HCT116 (cell line): ENCODE data around the gene PSTPIP1. TPM values are rescaled to one million over a fixed set of nuclear protein-coding genes. Genes with fewer than 3 reads are reported as not detected.

Source experiments
- ATAC-seq: fragments of 200-7000 bp; cut with Tn5 transposase; 2 replicates; pipeline ENCODE4 v1.9.1; 2020; ENCODE audit warnings: mild to moderate bottlenecking, moderate library complexity
- BruUV-seq: library from RNA; stranded (reverse); fragments of 400-500 nt; replicated peaks from 2 replicates; lab custom pipeline; 2021; lab: Mats Ljungman, UMichigan
- CTCF ChIA-PET: fragments of 300-600 bp; sonication (Branson Sonifier 250); formaldehyde crosslinking; loops from one replicate; lab custom pipeline; 2021; ENCODE audit warnings: antibody characterized with exemption; lab: Charles Lee
- POLR2A ChIA-PET: fragments of 300-600, 350-600 bp; sonication (Branson Sonifier 250); formaldehyde crosslinking; loops from one replicate; lab custom pipeline; 2021; ENCODE audit warnings: antibody characterized with exemption; lab: Charles Lee
- RAD21 ChIA-PET, 2 experiments: fragments of 300-600 bp; sonication (Branson Sonifier 250); formaldehyde crosslinking; loops; one replicate each; lab custom pipeline; 2023; ENCODE audit warnings: low total read pairs in 2 of 2; ENCODE audit not compliant: uncharacterized antibody in 2 of 2, unreplicated experiment in 2 of 2, low non-redundant PET in 1 of 2; lab: Charles Lee
- DNase-seq: peaks from one replicate; pipeline ENCODE4 v3.0.0-alpha.2; 2010; ENCODE audit warnings: low read depth, low spot score
- H2AFZ ChIP-seq: fragments of 200-600 bp; shearing (Covaris generic), sonication (generic); 2 replicates; pipeline ENCODE4 v1.6.1; 2017; ENCODE audit warnings: low read depth, mixed run types, mixed read lengths, antibody characterized with exemption, low read length; ENCODE audit not compliant: poor library complexity, severe bottlenecking
- H3K27ac ChIP-seq: 2 replicates; pipeline ENCODE4 v1.5.1; 2012; ENCODE audit warnings: low read depth, low read length
- H3K27me3 ChIP-seq: fragments of 200-600 bp; sonication (generic); 2 replicates; pipeline ENCODE4 v1.6.1; 2016; ENCODE audit warnings: mixed run types, low read length, mixed read lengths; ENCODE audit not compliant: insufficient read depth
- H3K36me3 ChIP-seq, 2 experiments: fragments of 200-500 bp in 1 of 2; fragments of 200-600 bp in 1 of 2; sonication (Bioruptor generic) in 1 of 2; sonication (generic) in 1 of 2; 2 replicates each; pipeline versions ENCODE4 v1.5.1 to v1.6.1; 2014 to 2016; ENCODE audit warnings: low read length in 2 of 2, inconsistent platforms in 1 of 2, mixed read lengths in 1 of 2, mixed run types in 1 of 2; ENCODE audit not compliant: insufficient read depth in 2 of 2, control insufficient read depth in 1 of 2
- H3K4me1 ChIP-seq, 2 experiments: fragments of 200-600 bp in 1 of 2; sonication (generic) in 1 of 2; 2 replicates each; pipeline versions ENCODE4 v1.5.1 to v1.6.1; 2012 to 2017; ENCODE audit warnings: low read length in 2 of 2, inconsistent platforms in 1 of 2, mild to moderate bottlenecking in 1 of 2, mixed read lengths in 1 of 2, mixed run types in 1 of 2, moderate library complexity in 1 of 2; ENCODE audit not compliant: insufficient read depth in 2 of 2, control insufficient read depth in 1 of 2
- H3K4me2 ChIP-seq: fragments of 200-600 bp; sonication (generic); 2 replicates; pipeline ENCODE4 v1.6.1; 2017; ENCODE audit warnings: mixed run types, low read length, mixed read lengths
- H3K4me3 ChIP-seq, 2 experiments: fragments of 200-600 bp in 1 of 2; sonication (generic) in 1 of 2; replicated peaks in 1 of 2; 2 replicates each; pipeline ENCODE4 v1.5.1; 2011 to 2016; ENCODE audit warnings: low read length in 2 of 2, control low read depth in 1 of 2, low read depth in 1 of 2, mild to moderate bottlenecking in 1 of 2, mixed read lengths in 1 of 2, mixed run types in 1 of 2
- H3K79me2 ChIP-seq: fragments of 200-600 bp; sonication (generic); 2 replicates; pipeline ENCODE4 v1.6.1; 2017; ENCODE audit warnings: mild to moderate bottlenecking, mixed run types, low read length, moderate library complexity, mixed read lengths; ENCODE audit not compliant: insufficient read depth
- H3K9ac ChIP-seq: fragments of 200-600 bp; sonication (generic); 2 replicates; pipeline ENCODE4 v1.6.1; 2016; ENCODE audit warnings: low read length, mixed read lengths
- H3K9me2 ChIP-seq: fragments of 200-600 bp; sonication (generic), shearing (Covaris generic); 2 replicates; pipeline ENCODE4 v1.6.1; 2017; ENCODE audit warnings: mixed run types, mild to moderate bottlenecking, moderate library complexity; ENCODE audit not compliant: insufficient read depth
- H3K9me3 ChIP-seq, 2 experiments: fragments of 200-500 bp in 1 of 2; fragments of 200-600 bp in 1 of 2; sonication (Bioruptor generic) in 1 of 2; sonication (generic) in 1 of 2; 2 replicates each; pipeline ENCODE4 v1.6.1; 2014 to 2017; ENCODE audit warnings: low read length in 2 of 2, mixed read lengths in 2 of 2, inconsistent platforms in 1 of 2, low read depth in 1 of 2, mild to moderate bottlenecking in 1 of 2, mixed run types in 1 of 2, moderate library complexity in 1 of 2; ENCODE audit not compliant: control insufficient read depth in 1 of 2, insufficient read depth in 1 of 2
- H4K20me1 ChIP-seq: fragments of 200-600 bp; sonication (generic), shearing (Covaris generic); 2 replicates; pipeline ENCODE4 v1.6.1; 2017; ENCODE audit warnings: mixed run types, mild to moderate bottlenecking, moderate library complexity; ENCODE audit not compliant: insufficient read depth
- ATF3 ChIP-seq: IDR thresholded peaks from 2 replicates; pipeline ENCODE4 v1.6.1; 2012
- CBX3 ChIP-seq: IDR thresholded peaks from 2 replicates; pipeline ENCODE4 v1.6.1; 2012; ENCODE audit warnings: low read depth
- CTCF ChIP-seq, 3 experiments: fragments of 200-600 bp in 1 of 3; sonication (generic) in 1 of 3; IDR thresholded peaks in 2 of 3; conservative IDR thresholded peaks in 1 of 3; 2 replicates each; pipeline ENCODE4 v1.5.1; 2012 to 2017; ENCODE audit warnings: low read depth in 2 of 3, low read length in 2 of 3, antibody characterized with exemption in 1 of 3, borderline replicate concordance in 1 of 3, control low read depth in 1 of 3, mild to moderate bottlenecking in 1 of 3, mixed read lengths in 1 of 3, mixed run types in 1 of 3, moderate library complexity in 1 of 3; ENCODE audit not compliant: insufficient read depth in 1 of 3
- EGR1 ChIP-seq: IDR thresholded peaks from 2 replicates; pipeline ENCODE4 v1.6.1; 2012; ENCODE audit warnings: low read depth
- EZH2 ChIP-seq: fragments of 200-600 bp; sonication (generic); IDR thresholded peaks from 2 replicates; pipeline ENCODE4 v1.6.1; 2017; ENCODE audit warnings: antibody characterized with exemption, mixed run types
- EZH2phosphoT487 ChIP-seq: fragments of 200-600 bp; IDR thresholded peaks from 2 replicates; pipeline ENCODE4 v1.6.1; 2018; ENCODE audit warnings: antibody characterized with exemption, borderline replicate concordance
- MAX ChIP-seq: IDR thresholded peaks from 2 replicates; pipeline ENCODE4 v1.6.1; 2012
- POLR2A ChIP-seq: IDR thresholded peaks from 2 replicates; pipeline ENCODE4 v1.7.0; 2011; ENCODE audit warnings: borderline replicate concordance; ENCODE audit not compliant: insufficient read depth, insufficient read length; ENCODE audit errors: extremely low read depth
- POLR2AphosphoS5 ChIP-seq: IDR thresholded peaks from 2 replicates; pipeline ENCODE4 v1.6.1; 2011; ENCODE audit warnings: mild to moderate bottlenecking, low read depth, low read length, moderate library complexity
- RAD21 ChIP-seq: IDR thresholded peaks from 2 replicates; pipeline ENCODE4 v1.6.1; 2012; ENCODE audit warnings: low read depth, mild to moderate bottlenecking
- SP1 ChIP-seq: IDR thresholded peaks from 2 replicates; pipeline ENCODE4 v1.6.1; 2012; ENCODE audit warnings: low read depth
- SRF ChIP-seq: IDR thresholded peaks from 2 replicates; pipeline ENCODE4 v1.6.1; 2012; ENCODE audit warnings: low read depth
- TCF7L2 ChIP-seq: IDR thresholded peaks from 2 replicates; pipeline ENCODE4 v1.7.0; 2011; ENCODE audit warnings: borderline replicate concordance, inconsistent platforms; ENCODE audit not compliant: insufficient read depth, insufficient read length; ENCODE audit errors: extremely low read depth
- YY1 ChIP-seq: IDR thresholded peaks from 2 replicates; pipeline ENCODE4 v1.6.1; 2011; ENCODE audit warnings: low read length, low read depth, moderate library complexity, mild to moderate bottlenecking; ENCODE audit not compliant: insufficient replicate concordance; ENCODE audit errors: extremely low read depth
- ZFX ChIP-seq: fragments of 450-650 bp; IDR thresholded peaks from 2 replicates; pipeline ENCODE4 v1.6.1; 2017
- ZNF274 ChIP-seq: fragments of 200-500 bp; sonication (Bioruptor generic); IDR thresholded peaks from 2 replicates; pipeline ENCODE4 v1.6.1; 2014; ENCODE audit warnings: mild to moderate bottlenecking, low read depth, low read length, inconsistent platforms
- intact Hi-C: fragments of 100-400 bp; cut with micrococcal nuclease; formaldehyde crosslinking; loops from 2 replicates; pipeline ENCODE4 v1.10.0; 2022
- total RNA-seq: library from RNA; stranded (reverse); gene quantifications from one replicate; pipeline ENCODE4 v1.2.1, GENCODE V29; 2021; ENCODE audit not compliant: unreplicated experiment

The PSTPIP1 gene
- total RNA-seq, 1 experiment from 2014 or later: 0.79 TPM

- Histone ChIP-seq H3K36me3 (no peaks in the 10 kb centered on the region; a peak in 1 of 4 replicates), H3K4me3 (no peak overlapping the region), H3K4me2 (no peak overlapping the region), H2AFZ (no peak overlapping the region), H3K27me3 (no peaks in the 10 kb centered on the region), H3K9ac (no peak overlapping the region), H3K79me2 (peaks cover 73% of the 10 kb centered on the region), H3K4me1 (peaks cover 3 to 9% of the 10 kb centered on the region in 2 experiments; a peak in 3 of 4 replicates), H4K20me1 (peaks cover 17% of the 10 kb centered on the region; the same call in 1 of the 2 replicates), H3K9me3 (no peaks in the 10 kb centered on the region), H3K27ac (no peak overlapping the region), H3K9me2 (no peaks in the 10 kb centered on the region)
- DNase-seq: no peak
- intact Hi-C loops: no loop called here
- ChIA-PET CTCF (no interaction called here), POLR2A (interaction anchor here (1.6 kb wide), 1 partner anchor 11 kb away, joined by 4 read pairs; the partner anchor contains the start of gene TSPAN3), RAD21 (no interaction called here)
- no TSS peak for BruUV-seq
- no peak for TF ChIP-seq RAD21
- no peak for TF ChIP-seq MAX
- no peak for TF ChIP-seq SRF
- TF ChIP-seq EGR1: no peak
- no peak for TF ChIP-seq CTCF (IDR thresholded peaks at IDR 0.05 in 2 of 3, conservative IDR thresholded peaks at IDR 0.05 in 1 of 3; ENCODE audit: borderline replicate concordance in 1 of 3, insufficient read depth in 1 of 3, low read depth in 2 of 3, low read length in 2 of 3)
- ATAC-seq: no peak
These were observed 64.9 kb downstream of the PSTPIP1 start for GRCh38 chr15:77059786-77060361.

GRCh38 chr15:77060546-77060945 lies 65.6 kb downstream of the PSTPIP1 start:
- ChIA-PET POLR2A (interaction anchor here (1.6 kb wide), 1 partner anchor 10 kb away, joined by 4 read pairs; the partner anchor contains the start of gene TSPAN3), CTCF (no interaction called here), RAD21 (no interaction called here)
- peaks cover 7 to 14% of the 10 kb centered on the region in 2 experiments; a peak in 3 of 4 replicates for H3K4me1 ChIP-seq
- no peak for DNase-seq
- H3K36me3 ChIP-seq: no peaks in the 10 kb centered on the region; a peak in 1 of 4 replicates
- no peak overlapping the region for H3K9ac ChIP-seq
- no peak overlapping the region for H3K4me2 ChIP-seq
- H3K27me3 ChIP-seq: no peaks in the 10 kb centered on the region
- H3K9me2 ChIP-seq: no peaks in the 10 kb centered on the region
- no peaks in the 10 kb centered on the region for H3K9me3 ChIP-seq
- BruUV-seq: no TSS peak
- no peak overlapping the region for H3K4me3 ChIP-seq
- H3K27ac ChIP-seq: no peak overlapping the region
- no peak overlapping the region for H2AFZ ChIP-seq
- peaks cover 78% of the 10 kb centered on the region for H3K79me2 ChIP-seq
- no peak for ATAC-seq
- H4K20me1 ChIP-seq: peaks cover 17% of the 10 kb centered on the region; the same call in 1 of the 2 replicates
- intact Hi-C loops: no loop called here
- TF ChIP-seq YY1 (no peak), ATF3 (no peak), CTCF (IDR thresholded peaks at IDR 0.05 in 2 of 3, conservative IDR thresholded peaks at IDR 0.05 in 1 of 3; ENCODE audit: borderline replicate concordance in 1 of 3, insufficient read depth in 1 of 3, low read depth in 2 of 3, low read length in 2 of 3) (no peak), TCF7L2 (no peak), CBX3 (no peak), POLR2AphosphoS5 (no peak), EZH2phosphoT487 (no peak), POLR2A (no peak), SP1 (no peak), EZH2 (no peak), ZFX (no peak), ZNF274 (no peak)
